HG02970 (cell line): Measurements from ENCODE around the gene SNORC.
"Not testable (repeated sequence)": the region's sequence is repeated elsewhere in the genome, so short reads cannot be mapped to it uniquely, and the experiment has no call there.

Experiments
- ATAC-seq: cut with Tn5 transposase; IDR thresholded peaks from one replicate; pipeline ENCODE4 v1.9.1; 2021; ENCODE audit warnings: mild to moderate bottlenecking, moderate library complexity, moderate number of reproducible peaks; ENCODE audit not compliant: unreplicated experiment, low FRiP score

The SNORC gene

DNA sequence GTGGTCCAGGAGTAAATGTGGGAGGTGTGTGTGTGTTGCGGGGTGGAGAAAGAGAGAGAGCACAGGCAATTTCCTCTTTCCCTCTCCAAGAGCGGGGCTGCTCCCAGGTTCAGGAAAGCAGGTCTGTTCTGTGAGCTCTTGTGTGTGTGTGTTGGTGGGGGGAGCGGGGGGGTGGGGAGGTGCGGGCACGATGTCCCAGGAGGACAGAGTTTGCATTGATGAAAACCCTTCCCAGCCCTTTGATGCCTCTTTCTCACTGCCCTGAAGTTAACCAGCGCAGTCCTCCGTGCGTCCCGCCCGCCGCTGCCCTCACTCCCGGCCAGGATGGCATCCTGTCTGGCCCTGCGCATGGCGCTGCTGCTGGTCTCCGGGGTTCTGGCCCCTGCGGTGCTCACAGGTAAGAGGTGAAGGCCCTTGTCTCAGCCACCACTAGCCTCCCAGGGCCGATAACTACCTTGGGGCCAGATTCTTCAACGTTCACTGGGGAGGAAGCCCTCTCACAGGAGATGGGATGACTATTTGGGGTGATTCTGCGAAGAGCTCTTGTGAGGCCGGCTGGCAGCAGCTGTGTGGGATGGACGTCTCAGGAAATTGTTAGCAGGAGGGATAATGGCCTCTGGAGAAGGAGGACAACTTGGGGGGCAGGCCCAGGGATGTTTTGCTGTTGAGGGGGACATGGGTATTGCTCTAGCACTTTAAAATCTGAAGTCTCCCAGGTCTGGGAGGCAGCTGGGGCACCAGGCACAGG, at the start of gene SNORC:
SNORC (plus strand) TSS at position 247 of the 748 bp plus-strand sequence; CDS start at position 325, 78 bp downstream.
- ATAC-seq, result no peak

DNA sequence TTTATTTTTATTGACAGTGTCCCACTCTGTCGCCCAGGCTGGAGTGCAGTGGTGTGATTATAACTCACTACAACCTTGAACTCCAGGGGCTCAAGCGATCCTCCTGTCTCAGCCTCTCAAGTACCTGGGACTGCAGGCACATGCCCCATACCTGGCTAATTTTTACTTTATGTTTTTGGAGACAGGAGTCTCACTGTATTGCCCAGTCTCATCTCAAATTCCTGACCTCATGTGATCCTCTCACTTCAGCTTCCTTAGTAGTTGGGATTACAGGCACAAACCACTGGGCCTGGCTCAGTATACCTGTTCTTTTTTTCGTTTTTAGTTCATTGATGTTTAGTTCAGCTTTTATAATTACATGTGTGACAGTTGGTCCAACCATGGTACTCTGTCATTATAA, 40.1 kb upstream of the SNORC start:
- ATAC-seq, result no peak

DNA sequence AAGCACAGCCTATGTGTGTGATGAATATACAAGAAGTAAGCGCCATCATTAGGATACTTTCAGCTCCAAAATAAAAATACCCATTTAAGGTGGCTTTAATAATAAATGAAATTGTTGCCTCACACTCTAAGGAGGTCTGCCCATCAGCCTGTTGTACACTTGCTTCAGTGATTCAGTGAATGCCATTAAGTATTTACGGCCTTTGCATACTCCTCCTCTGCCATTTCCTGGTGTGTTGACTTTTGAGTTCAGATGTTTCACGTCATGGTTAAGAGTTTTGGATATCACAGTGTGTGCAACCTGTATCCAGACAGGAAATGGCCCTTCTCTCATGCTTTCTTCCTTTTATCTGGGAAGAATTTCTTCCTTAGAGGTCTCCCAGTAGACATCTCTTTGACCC, 38.6 kb upstream of the SNORC start:
- no peak for ATAC-seq

DNA sequence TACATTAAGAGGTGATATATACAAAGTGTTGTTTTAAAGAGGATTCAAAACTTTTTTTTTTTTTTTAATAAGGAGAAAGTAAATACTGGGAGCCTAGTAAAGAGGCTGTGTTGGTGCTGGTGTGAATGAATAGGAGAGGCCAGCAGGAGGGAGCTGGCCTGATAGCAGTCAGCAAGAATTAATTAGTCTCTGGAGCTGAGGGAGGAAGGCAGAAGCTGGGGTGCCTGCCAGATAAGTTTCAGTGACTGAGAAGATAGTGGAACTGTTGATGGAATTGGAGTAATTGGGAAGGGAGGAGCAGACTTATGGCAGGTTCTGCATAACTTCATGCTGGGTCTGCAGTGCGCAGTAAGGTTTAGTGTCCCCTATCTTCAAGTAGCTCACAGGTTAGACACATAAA, 36.2 kb upstream of the SNORC start:
- ATAC-seq, result no peak

DNA sequence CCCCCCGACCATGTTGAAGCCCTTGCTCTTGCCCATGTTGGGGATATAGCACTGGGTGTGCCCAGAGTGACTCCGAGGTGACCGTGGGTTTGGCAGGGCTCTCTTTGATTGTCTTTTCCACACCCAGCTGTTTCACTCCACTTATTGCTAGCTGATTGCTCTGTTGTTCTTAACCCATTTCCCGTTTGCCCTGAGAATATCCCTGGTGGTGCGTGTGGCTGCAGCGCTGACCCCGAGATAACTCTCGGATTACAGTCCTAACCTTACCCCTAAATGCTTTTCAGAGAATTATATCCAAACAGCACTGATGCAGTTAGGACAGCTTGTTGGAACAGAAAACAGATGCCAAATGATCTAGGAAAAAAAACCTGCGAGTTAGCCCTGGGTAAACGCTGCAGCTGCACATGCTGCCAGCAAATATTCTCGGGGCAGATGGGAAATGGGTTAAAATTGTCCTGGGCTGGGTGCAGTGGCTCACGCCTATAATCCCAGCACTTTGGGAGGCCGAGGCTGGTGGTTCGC, 34.3 kb upstream of the SNORC start:
- ATAC-seq, result no peak

DNA sequence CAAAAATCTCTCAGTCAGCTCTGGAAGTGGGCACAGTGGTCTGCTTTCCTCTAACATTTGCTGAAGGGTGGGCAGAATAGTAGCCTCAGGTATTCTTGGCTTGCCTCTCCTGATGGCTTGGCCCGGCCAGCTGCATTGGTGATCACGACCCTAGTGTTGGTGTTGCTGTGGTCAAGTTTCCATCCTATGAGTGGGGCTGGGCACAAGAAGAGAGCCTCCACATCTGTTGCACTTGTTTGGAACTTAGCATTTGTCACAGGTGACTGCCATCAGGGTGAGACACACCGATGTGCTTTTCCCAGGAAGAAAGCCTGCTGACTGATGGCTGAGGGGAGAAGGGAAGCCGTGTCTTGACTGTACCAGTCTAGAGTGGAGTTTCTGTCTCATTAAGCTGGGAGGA, 33.1 kb upstream of the SNORC start:
- no peak for ATAC-seq

DNA sequence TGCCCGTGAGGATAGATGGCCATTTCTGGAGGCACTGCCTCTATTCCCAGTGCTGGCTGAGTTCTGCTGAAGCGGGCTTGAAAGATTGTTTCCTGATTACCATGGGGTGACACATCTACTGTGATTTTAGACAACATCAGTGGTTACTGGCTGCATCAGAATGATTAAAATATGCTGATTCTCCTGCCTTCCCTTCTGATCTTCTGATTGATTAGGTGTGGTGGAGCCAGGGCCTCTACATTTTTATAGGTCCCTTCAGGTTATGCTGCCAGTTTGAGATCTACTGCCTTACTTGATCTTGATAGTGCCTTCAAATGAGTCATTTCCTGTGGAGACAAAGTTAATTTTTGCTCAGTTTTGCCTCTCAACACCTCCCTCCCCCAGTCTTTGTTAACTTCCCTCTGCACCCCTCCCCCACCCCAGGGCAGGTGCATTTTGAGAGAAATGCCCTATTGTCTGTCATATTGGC, 31.6 kb upstream of the SNORC start:
- ATAC-seq, result peak; percentile 82

DNA sequence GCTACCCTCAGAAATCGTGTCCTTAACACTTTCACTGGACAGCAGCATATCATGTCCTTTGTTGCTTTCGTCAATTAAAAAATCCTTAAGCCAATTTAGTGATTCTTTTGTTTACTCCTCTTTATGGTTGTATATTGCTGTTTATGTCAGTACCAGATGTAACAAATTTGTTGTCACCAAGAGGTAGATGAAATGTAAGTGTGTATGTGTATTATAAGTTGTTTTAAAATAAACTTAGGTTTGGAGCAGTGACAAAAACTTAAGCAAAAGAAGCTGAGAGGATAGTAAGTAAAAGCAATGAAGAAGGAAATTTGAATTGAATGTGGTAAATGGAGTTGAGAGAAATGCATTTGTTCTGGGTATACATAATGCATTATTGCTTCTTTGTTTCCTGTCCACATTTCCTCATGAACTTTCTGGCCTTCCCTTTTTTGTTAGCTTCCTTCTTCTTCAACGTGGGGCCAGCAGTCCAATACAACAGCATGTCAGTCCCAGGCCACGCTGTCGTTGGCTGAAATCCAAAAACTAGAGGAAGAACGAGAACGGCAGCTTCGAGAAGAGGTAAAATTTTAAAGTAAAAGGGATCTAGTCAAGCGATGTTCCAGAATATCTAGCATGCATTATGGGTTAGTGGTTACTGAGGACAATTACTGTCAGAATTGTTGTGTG, 30.5 kb upstream of the SNORC start:
- ATAC-seq, result no peak

DNA sequence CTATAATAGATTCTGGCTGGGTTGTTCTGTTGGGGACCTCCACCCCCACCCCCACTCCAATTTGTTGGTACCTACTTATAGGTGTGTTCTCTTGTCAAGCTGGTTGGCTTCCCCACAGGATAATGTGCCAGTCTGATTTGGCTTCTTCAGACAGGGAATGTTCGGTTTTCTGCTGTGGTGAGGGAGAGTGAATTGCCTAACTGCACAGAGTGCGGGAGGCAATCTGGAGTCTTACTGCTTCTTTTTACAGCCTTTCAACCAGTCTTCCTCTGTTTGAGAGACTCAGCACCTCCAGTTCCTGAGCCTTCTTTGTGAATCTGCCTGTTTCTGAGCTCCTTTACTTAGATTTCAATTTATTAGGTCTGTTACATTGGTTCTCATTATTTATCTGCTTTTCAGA, 27.4 kb upstream of the SNORC start:
- ATAC-seq, result no peak

DNA sequence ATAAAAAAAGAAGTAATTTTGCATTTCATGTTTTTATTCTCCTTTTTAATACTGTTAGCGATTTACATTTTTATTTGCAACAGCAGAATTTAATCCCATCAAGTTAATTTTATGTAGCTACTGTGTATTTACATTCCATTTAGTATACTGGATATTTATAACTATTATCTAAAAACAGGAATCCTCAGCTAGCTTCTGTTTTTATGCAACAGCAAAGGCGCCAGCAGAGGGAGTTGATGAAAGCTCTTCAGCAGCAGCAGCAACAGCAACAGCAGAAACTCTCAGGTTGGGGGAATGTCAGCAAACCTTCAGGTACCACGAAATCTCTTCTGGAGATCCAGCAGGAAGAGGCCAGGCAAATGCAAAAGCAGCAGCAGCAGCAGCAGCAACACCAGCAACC, 26.2 kb upstream of the SNORC start:
- ATAC-seq, result no peak

DNA sequence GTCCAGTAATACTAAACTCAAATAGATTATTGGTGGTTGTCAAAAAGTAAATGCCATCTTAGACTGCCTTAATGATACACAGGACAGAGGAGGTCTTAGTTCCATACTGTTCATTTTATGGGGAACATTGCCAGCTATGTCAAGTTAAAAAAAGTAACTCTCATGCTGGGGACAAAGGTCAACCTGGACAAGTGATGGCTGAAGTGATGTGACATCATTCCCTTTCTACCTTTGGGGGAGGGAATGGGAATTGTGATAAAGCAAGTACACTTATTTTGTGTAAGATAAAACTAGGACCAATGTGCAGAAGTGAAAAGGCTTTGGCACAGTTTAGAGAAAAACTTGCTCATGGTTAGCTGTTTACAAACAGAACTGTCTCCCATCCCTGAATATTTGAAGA, 24.0 kb upstream of the SNORC start:
- no peak for ATAC-seq

DNA sequence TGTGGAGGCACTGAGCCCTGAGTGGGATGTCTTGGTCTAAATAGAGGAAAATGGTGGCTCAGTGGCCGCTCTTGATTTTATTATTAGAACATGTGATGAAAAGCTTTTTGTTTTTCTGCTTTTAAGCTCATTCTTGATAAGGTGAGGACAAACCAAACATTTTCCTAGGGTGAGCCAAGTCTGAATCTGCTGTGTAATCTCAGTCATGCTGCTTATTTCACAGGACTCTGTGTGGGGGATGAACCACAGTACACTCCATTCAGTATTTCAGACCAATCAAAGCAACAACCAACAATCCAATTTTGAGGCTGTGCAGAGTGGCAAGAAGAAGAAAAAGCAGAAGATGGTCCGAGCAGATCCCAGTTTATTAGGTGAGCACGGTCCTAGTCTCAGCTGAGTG, 20.0 kb upstream of the SNORC start:
- no peak for ATAC-seq

DNA sequence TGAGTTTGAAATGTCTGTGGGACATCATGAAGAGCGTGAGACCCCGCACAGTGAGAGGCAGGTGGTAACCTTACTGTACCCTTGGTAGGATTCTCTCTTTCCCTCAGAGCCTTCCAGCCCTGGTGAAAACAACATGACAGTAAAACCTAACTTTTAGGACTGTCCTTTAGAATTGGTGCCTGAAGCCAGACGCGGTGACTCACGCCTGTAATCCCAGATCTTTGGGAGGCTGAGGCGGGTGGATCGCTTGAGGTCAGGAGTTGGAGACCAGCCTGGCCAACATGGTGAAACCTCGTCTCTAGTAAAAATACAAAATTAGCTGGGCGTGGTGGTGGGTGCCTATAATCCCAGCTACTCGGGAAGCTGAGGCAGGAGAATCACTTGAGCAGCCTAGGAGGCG, 18.0 kb upstream of the SNORC start:
- not testable (repeated sequence) for ATAC-seq

DNA sequence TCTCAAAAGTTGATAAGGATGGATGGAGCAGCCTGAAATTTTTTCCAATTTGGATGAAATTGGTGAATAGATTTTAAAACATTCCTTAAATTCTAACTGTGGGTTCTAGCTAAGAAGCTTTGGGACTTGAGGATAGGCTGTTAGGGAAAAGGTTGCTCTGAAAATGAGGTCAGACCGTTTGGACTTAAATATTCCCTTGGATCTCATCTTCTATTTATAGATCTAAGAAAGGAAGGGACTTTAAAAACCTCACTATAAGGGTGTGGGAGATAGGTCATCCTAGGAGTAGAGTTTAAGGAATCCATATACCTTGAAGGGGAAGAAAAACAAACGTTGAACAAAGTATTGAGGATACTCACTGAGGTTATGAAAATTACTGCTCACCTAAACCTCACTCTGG, 17.4 kb upstream of the SNORC start:
- ATAC-seq, result no peak

DNA sequence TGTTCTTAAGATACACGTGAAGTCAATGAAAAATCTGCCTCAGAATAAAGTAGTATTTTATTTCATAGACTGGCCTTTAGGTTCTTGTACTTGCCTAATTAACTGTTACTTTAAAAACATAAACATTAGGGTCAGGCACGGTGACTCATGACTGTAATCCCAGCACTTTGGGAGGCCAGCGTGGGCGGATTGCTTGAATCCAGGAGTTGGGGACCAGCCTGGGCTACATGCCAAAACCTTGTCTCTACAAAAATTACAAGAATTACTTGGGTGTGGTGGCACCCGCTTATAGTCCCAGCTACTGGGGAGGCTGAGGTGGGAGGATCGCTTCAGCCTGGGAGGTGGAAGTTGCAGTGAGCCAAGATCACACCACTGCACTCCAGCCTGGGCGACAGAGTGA, 16.0 kb upstream of the SNORC start:
- no peak for ATAC-seq

DNA sequence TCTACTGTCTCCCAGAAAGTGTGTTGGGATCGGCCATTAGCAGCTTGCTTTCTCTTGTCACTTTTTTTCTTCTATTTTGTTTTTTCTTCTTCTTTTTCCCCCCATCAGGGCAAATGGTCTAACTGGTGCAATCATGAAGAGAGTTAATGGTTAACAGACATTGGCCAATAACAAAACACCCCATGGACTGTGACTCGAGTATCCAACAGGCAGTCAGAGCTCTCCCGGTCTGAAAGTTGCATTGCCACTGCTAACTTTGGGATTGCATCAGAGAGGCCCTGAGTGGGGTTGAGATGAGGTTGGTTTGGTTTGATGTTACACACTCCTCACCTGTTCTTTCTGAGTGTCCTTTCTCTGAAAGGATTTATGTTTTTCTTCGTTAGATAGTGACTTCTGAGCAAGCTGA, 12.9 kb upstream of the SNORC start:
- no peak for ATAC-seq

DNA sequence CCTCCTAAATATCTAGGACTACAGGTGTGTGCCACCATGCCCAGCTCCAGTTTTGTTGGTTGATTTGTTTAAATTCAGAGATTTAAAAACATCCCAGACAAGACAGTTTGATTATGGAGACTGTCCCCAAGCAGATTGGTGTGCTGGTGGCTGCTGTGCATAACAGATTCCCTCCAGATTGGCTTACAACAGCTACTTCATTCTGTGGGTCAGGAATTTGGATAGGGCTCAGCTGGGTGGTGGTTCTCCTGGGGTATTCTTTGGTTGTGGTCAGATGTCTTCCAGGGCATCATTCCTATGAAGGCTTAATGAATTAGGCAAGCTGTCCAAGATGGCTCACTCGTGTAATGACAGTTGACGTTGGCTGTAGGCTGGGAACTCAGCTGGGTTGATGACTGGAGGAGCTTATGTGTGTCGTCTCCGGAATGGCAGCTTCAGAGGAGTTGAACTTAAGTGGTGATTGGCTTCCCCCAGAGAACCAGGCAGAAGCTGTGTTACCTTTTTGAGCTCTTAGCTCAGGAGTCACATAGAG, 10.6 kb upstream of the SNORC start:
- no peak for ATAC-seq

DNA sequence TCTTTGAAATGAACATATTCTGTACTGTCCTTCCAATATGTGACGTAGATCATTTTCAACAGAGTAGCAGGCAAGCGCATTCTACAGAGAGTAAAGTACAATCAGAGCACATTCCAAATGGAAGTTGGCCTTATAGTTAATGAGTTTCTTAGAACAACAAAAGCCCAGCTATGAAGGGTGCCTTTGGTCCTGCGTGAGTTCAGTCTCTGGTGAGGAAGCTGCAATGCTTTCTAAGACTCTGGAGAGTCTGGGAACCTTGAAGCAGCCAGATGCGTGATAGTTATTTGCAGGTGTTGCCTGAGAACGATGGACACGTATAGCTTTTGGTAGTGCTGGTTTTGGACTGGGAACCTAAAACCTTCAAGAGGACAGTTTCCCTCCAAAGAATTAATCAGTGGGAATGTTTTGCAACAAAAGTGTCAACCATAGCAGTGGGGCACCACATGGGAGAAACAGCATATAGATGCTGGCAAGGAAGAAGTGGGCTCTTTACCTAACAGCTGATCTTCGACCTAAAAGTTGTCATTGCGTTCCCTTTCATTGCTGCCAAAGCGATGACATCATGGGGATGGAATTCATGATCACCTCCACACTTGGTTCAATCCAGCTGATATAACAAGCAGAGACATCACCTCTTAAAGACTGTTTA, 9.3 kb upstream of the SNORC start:
- ATAC-seq, result no peak

DNA sequence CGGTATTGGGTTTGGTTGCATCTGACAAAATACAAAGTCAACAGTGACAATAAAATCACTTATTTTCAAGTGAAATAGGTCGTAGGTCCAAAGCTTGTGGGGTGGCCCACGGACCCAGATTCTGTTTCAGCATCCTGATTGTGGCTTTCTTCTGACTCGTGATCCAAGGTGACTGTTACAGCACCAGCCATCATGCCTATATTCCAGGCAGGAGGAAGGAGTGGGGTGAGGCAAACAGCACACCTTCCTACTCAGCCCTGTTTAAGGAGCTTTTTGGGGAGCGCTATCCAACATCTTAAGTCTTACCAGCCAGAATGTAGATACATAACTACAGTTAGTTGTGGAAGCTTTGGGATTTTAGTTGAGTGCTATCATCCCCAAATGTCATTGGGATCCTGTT, 8.7 kb upstream of the SNORC start:
- no peak for ATAC-seq

DNA sequence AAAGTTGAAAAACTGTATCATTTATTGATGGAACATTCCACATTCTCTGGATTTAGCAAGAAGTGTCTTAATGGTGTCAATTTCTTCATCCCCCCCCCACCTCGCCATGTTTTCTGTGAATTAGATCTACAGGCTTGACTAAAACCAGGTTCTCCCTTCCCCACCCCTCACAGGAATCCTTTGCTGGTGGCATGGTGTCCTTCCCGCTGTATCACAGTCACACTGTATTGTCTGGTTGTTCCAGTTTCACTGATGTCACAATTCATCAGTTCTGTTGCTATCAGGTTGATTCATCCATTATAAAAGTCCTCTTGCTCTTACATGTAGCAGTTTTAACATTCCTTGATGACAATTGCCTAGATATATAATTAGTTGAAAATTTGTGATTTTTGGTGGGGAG, 6.1 kb upstream of the SNORC start:
- ATAC-seq, result no peak

DNA sequence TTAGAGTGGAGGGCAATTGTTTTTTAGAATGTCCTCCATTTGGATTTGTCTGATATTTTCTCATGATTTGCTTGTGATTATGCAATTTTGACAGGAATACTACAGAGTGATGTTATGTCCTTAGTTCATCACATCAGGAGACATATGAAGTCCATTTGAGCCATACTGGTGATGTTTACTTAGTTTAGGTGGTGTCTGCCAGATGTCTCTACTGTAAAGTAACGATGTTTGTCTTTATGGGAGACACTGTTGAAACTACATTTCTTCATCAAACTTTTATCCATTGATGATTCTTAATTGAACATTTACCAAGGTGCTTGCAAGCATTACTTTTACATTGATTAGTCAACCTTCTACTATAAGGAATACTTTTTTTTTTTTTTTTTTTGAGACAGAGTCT, 4.9 kb upstream of the SNORC start:
- no peak for ATAC-seq
